ENCODE measurements around the gene NLRP12. TPM values are rescaled to one million over a fixed set of nuclear protein-coding genes. Genes with fewer than 3 reads are reported as not detected.

Gene NLRP12
- total and polyA plus RNA-seq, 2 donors (not counting 1 experiment from before 2014, with no cell fraction given) = not detected

GRCh38 chr19:53787266-53787665, 36.8 kb downstream of the NLRP12 start:
- Histone ChIP-seq H3K36me3 (ENCODE audit: control insufficient read depth, insufficient read depth, low read length) (no peaks in the 10 kb centered on the region), H4K20me1 (ENCODE audit: control insufficient read depth, extremely low read depth, insufficient read depth, low read length) (no peaks in the 10 kb centered on the region), H3K27ac (ENCODE audit: insufficient read depth, low read length) (no peak overlapping the region), H3K9ac (ENCODE audit: insufficient read depth, low read length) (no peak overlapping the region), H3K79me2 (ENCODE audit: control insufficient read depth, insufficient read depth, low read length) (no peaks in the 10 kb centered on the region), H3K4me1 (ENCODE audit: control insufficient read depth, extremely low read depth, insufficient read depth, low read length) (no peaks in the 10 kb centered on the region), H3K4me2 (ENCODE audit: extremely low read depth, insufficient read depth, low read length) (no peak overlapping the region), H3K27me3 (ENCODE audit: control insufficient read depth, insufficient read depth, low read length) (no peaks in the 10 kb centered on the region), H2AFZ (ENCODE audit: low read length) (no peak overlapping the region), H3K9me3 (ENCODE audit: control insufficient read depth, insufficient read depth, low read depth, low read length) (no peaks in the 10 kb centered on the region), H3K4me3 (replicated peaks in 1 of 4; ENCODE audit: control extremely low read depth in 1 of 4, insufficient read depth in 1 of 4, low read depth in 3 of 4, low read length in 4 of 4) (no peak overlapping the region)
- TF ChIP-seq CTCF (conservative IDR thresholded peaks at IDR 0.05 in 1 of 2, IDR thresholded peaks at IDR 0.05 in 1 of 2; ENCODE audit: low read depth in 1 of 2, low read length in 2 of 2) (no peak), EZH2 (IDR thresholded peaks at IDR 0.05; ENCODE audit: low read length, missing control alignments) (no peak)
- DNase-seq (ENCODE audit: low read depth in 2 of 2) = no peak

GRCh38 chr19:53786744-53787143, 37.4 kb downstream of the NLRP12 start:
- H3K9ac ChIP-seq (ENCODE audit: insufficient read depth, low read length) = no peak overlapping the region
- H3K9me3 ChIP-seq (ENCODE audit: control insufficient read depth, insufficient read depth, low read depth, low read length) = no peaks in the 10 kb centered on the region
- H2AFZ ChIP-seq (ENCODE audit: low read length) = no peak overlapping the region
- no peak for DNase-seq (ENCODE audit: low read depth in 2 of 2)
- TF ChIP-seq CTCF (conservative IDR thresholded peaks at IDR 0.05 in 1 of 2, IDR thresholded peaks at IDR 0.05 in 1 of 2; ENCODE audit: low read depth in 1 of 2, low read length in 2 of 2) = no peak
- TF ChIP-seq EZH2 (IDR thresholded peaks at IDR 0.05; ENCODE audit: low read length, missing control alignments) = no peak
- no peak overlapping the region for H3K4me3 ChIP-seq (replicated peaks in 1 of 4; ENCODE audit: control extremely low read depth in 1 of 4, insufficient read depth in 1 of 4, low read depth in 3 of 4, low read length in 4 of 4)
- no peaks in the 10 kb centered on the region for H3K4me1 ChIP-seq (ENCODE audit: control insufficient read depth, extremely low read depth, insufficient read depth, low read length)
- no peaks in the 10 kb centered on the region for H4K20me1 ChIP-seq (ENCODE audit: control insufficient read depth, extremely low read depth, insufficient read depth, low read length)
- no peaks in the 10 kb centered on the region for H3K79me2 ChIP-seq (ENCODE audit: control insufficient read depth, insufficient read depth, low read length)
- H3K4me2 ChIP-seq (ENCODE audit: extremely low read depth, insufficient read depth, low read length) = no peak overlapping the region
- no peaks in the 10 kb centered on the region for H3K27me3 ChIP-seq (ENCODE audit: control insufficient read depth, insufficient read depth, low read length)
- no peak overlapping the region for H3K27ac ChIP-seq (ENCODE audit: insufficient read depth, low read length)
- H3K36me3 ChIP-seq (ENCODE audit: control insufficient read depth, insufficient read depth, low read length) = no peaks in the 10 kb centered on the region

- Histone ChIP-seq H3K36me3 (ENCODE audit: control insufficient read depth, insufficient read depth, low read length) (no peaks in the 10 kb centered on the region), H3K4me2 (ENCODE audit: extremely low read depth, insufficient read depth, low read length) (no peak overlapping the region), H3K27me3 (ENCODE audit: control insufficient read depth, insufficient read depth, low read length) (no peaks in the 10 kb centered on the region), H3K4me3 (replicated peaks in 1 of 4; ENCODE audit: control extremely low read depth in 1 of 4, insufficient read depth in 1 of 4, low read depth in 3 of 4, low read length in 4 of 4) (no peak overlapping the region), H3K9me3 (ENCODE audit: control insufficient read depth, insufficient read depth, low read depth, low read length) (no peaks in the 10 kb centered on the region), H3K27ac (ENCODE audit: insufficient read depth, low read length) (no peak overlapping the region), H3K79me2 (ENCODE audit: control insufficient read depth, insufficient read depth, low read length) (no peaks in the 10 kb centered on the region), H3K4me1 (ENCODE audit: control insufficient read depth, extremely low read depth, insufficient read depth, low read length) (no peaks in the 10 kb centered on the region), H2AFZ (ENCODE audit: low read length) (no peak overlapping the region), H4K20me1 (ENCODE audit: control insufficient read depth, extremely low read depth, insufficient read depth, low read length) (no peaks in the 10 kb centered on the region), H3K9ac (ENCODE audit: insufficient read depth, low read length) (no peak overlapping the region)
- TF ChIP-seq EZH2 (IDR thresholded peaks at IDR 0.05; ENCODE audit: low read length, missing control alignments) = no peak
- TF ChIP-seq CTCF (conservative IDR thresholded peaks at IDR 0.05 in 1 of 2, IDR thresholded peaks at IDR 0.05 in 1 of 2; ENCODE audit: low read depth in 1 of 2, low read length in 2 of 2) = no peak
- DNase-seq (ENCODE audit: low read depth in 2 of 2) = no peak
These were observed 38.8 kb downstream of the NLRP12 start for GRCh38 chr19:53785196-53785889.
